Stomach (tissue), 4 donors: ENCODE data around the gene HMGN5.

Experiments
- EP300 ChIP-seq: sonication (generic); formaldehyde crosslinking; IDR thresholded peaks from one replicate; pipeline ENCODE4 v1.6.1; 2017; ENCODE audit warnings: antibody characterized with exemption
- POLR2A ChIP-seq, 4 donors: fragments of 450-650 bp; IDR thresholded peaks; one replicate each; pipeline ENCODE4 v1.6.1; 2016; ENCODE audit warnings: antibody characterized with exemption in 4 of 4, control low read depth in 2 of 4, mild to moderate bottlenecking in 1 of 4, moderate library complexity in 1 of 4
- TF ChIP-seq, protein P1 (sequence below), 7 experiments: fragments of 450-650 bp in 4 of 7; fragments of 200-600 bp in 3 of 7; sonication (generic) in 3 of 7; IDR thresholded peaks; one replicate each; pipeline ENCODE4 v1.5.1; 2016 to 2019; ENCODE audit warnings: antibody characterized with exemption in 7 of 7, control low read depth in 2 of 7, mild to moderate bottlenecking in 1 of 7

DNA sequence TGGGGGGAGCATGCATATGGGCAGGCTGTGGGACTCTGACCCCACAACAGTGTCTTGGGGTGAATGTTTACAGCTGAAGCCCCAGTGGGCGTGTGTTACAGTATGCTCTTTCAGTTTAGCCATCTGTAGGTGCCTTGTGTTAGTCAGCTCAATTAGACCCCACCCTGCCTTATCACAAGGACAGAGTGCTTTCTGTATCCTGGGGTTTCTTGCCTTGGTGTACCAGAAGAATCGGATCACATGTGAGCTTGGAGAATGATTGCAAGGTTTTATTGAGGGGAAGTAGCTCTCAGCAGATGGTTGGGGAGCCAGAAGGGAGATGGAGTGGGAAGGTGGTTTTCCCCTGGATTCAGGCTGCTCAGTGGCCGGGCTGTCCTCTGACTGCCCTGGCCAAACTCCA is 27.5 kb upstream of the HMGN5 start:
- TF ChIP-seq, protein P1, sequence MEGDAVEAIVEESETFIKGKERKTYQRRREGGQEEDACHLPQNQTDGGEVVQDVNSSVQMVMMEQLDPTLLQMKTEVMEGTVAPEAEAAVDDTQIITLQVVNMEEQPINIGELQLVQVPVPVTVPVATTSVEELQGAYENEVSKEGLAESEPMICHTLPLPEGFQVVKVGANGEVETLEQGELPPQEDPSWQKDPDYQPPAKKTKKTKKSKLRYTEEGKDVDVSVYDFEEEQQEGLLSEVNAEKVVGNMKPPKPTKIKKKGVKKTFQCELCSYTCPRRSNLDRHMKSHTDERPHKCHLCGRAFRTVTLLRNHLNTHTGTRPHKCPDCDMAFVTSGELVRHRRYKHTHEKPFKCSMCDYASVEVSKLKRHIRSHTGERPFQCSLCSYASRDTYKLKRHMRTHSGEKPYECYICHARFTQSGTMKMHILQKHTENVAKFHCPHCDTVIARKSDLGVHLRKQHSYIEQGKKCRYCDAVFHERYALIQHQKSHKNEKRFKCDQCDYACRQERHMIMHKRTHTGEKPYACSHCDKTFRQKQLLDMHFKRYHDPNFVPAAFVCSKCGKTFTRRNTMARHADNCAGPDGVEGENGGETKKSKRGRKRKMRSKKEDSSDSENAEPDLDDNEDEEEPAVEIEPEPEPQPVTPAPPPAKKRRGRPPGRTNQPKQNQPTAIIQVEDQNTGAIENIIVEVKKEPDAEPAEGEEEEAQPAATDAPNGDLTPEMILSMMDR (IDR thresholded peaks at IDR 0.05), result no peak
- TF ChIP-seq POLR2A (IDR thresholded peaks at IDR 0.05) (no peak), EP300 (no peak)
